Mucosa of descending colon (tissue), 3 donors: ENCODE measurements around the gene RARA. TPM values are rescaled to one million over a fixed set of nuclear protein-coding genes. Genes with fewer than 3 reads are reported as not detected.
"Not testable (repeated sequence)": the region's sequence is repeated elsewhere in the genome, so short reads cannot be mapped to it uniquely, and the experiment has no call there.

Experiments used
- ATAC-seq: fragments of 200-7000 bp; cut with Tn5 transposase; one replicate; pipeline ENCODE4 v1.9.1; 2020; ENCODE audit warnings: mild to moderate bottlenecking, moderate library complexity
- DNase-seq, 3 donors: peaks; one replicate each; pipeline ENCODE4 v3.0.0-alpha.2; 2020
- H3K36me3 ChIP-seq: fragments of 200-600 bp; one replicate; pipeline ENCODE4 v1.8.0; 2021; ENCODE audit warnings: low read depth, mild to moderate bottlenecking
- H3K4me1 ChIP-seq: fragments of 200-600 bp; one replicate; pipeline ENCODE4 v1.8.0; 2021; ENCODE audit warnings: low read depth, mild to moderate bottlenecking
- H3K4me3 ChIP-seq: fragments of 200-600 bp; one replicate; pipeline ENCODE4 v1.8.0; 2021; ENCODE audit warnings: mild to moderate bottlenecking
- H3K9me3 ChIP-seq: fragments of 200-600 bp; one replicate; pipeline ENCODE4 v1.8.0; 2021; ENCODE audit warnings: mild to moderate bottlenecking
- CTCF ChIP-seq: fragments of 200-600 bp; IDR thresholded peaks from one replicate; pipeline ENCODE4 v1.8.0; 2022; ENCODE audit warnings: antibody characterized with exemption, mild to moderate bottlenecking
- intact Hi-C, 2 donors: fragments of 100-400 bp; cut with DNase I in 1 of 2; cut with micrococcal nuclease in 1 of 2; formaldehyde crosslinking; loops; one replicate each; pipeline versions ENCODE4 v1.11.0 to v1.11.1; 2022; cut with DNase I, micrococcal nuclease
- total RNA-seq, 3 donors: library from RNA; stranded (reverse); fragmentation: NEBNext Ultra II Directional in 2 of 3; extraction: Animal tissue kit (Norgen Biotek cat#: 25700) in 2 of 3; gene quantifications; one replicate each; pipeline versions ENCODE4 v1.2.1 to v1.2.4, GENCODE V29; 2021 to 2023
- donor health status: DM: no; HTN: no; CAD: no; lungs with moderate emphysema.
- donor health status: DM: no; HTN: no; CAD: no.
- donor health status: DM: no; HTN: yes; CAD: no.

The RARA gene
- total RNA-seq, 3 donors from 2014 or later = 42.2 to 51.2 (median 49.6) TPM

GRCh38 chr17:40382251-40382650, 73.3 kb downstream of the RARA start:
- no peak for TF ChIP-seq CTCF
- Histone ChIP-seq H3K4me1 (no peaks in the 10 kb centered on the region), H3K4me3 (no peak overlapping the region), H3K36me3 (no peaks in the 10 kb centered on the region), H3K9me3 (no peaks in the 10 kb centered on the region)
- intact Hi-C loops = no loop called here
- DNase-seq (no peak), ATAC-seq (no peak)

- H3K36me3 ChIP-seq, intact Hi-C loops, DNase-seq, ATAC-seq, H3K9me3 ChIP-seq, H3K4me1 ChIP-seq, H3K4me3 ChIP-seq: not testable (repeated sequence)
Observed at GRCh38 chr17:40386555-40386954, 77.6 kb downstream of the RARA start.

GRCh38 chr17:40399185-40399584, 90.2 kb downstream of the RARA start:
- intact Hi-C loops = no loop called here

GRCh38 chr17:40402668-40403067, 93.7 kb downstream of the RARA start:
- no peak for TF ChIP-seq CTCF
- ATAC-seq = no peak
- no peaks in the 10 kb centered on the region for H3K9me3 ChIP-seq
- H3K4me1 ChIP-seq = no peaks in the 10 kb centered on the region
- no peak overlapping the region for H3K4me3 ChIP-seq
- no peak for DNase-seq
- intact Hi-C loops = no loop called here
- H3K36me3 ChIP-seq = no peaks in the 10 kb centered on the region

More at GRCh38 chr17:40399185-40399584, 90.2 kb downstream of the RARA start:
- H3K36me3 ChIP-seq = no peaks in the 10 kb centered on the region
- H3K4me1 ChIP-seq = no peaks in the 10 kb centered on the region
- no peak for DNase-seq
- H3K9me3 ChIP-seq = no peaks in the 10 kb centered on the region
- ATAC-seq = peak; percentile 35
- no peak for TF ChIP-seq CTCF
- no peak overlapping the region for H3K4me3 ChIP-seq

- Histone ChIP-seq H3K4me1 (no peaks in the 10 kb centered on the region), H3K9me3 (no peaks in the 10 kb centered on the region), H3K4me3 (no peak overlapping the region), H3K36me3 (no peaks in the 10 kb centered on the region)
- intact Hi-C loops = no loop called here
- DNase-seq (no peak), ATAC-seq (no peak)
- no peak for TF ChIP-seq CTCF
Observed at GRCh38 chr17:40404003-40404402, 95.0 kb downstream of the RARA start.

Other genes with a start within 250 kb of the RARA start
- 100 to 1,000 TPM in 1 of 3 donors, 10 to 100 TPM in 2; 56.8 to 114 (median 60.0) TPM for gene THRA, start 246.2 kb upstream of the RARA start, total RNA-seq
- gene NR1D1, start 208.6 kb upstream of the RARA start, total RNA-seq = 10 to 100 TPM in 2 of 3 donors, 1 to 10 TPM in 1; 9.3 to 15.0 (median 14.8) TPM
- gene MSL1, start 187.2 kb upstream of the RARA start, total RNA-seq = 10 to 100 TPM; 83.7 to 100.0 (median 85.3) TPM
- 100 to 1,000 TPM in 1 of 3 donors, 10 to 100 TPM in 2; 62.2 to 134 (median 63.0) TPM for gene CASC3, start 168.6 kb upstream of the RARA start, total RNA-seq
- 100 to 1,000 TPM in 2 of 3 donors, 10 to 100 TPM in 1; 76.8 to 177 (median 147) TPM for gene RAPGEFL1, start 131.7 kb upstream of the RARA start, total RNA-seq
- 10 to 100 TPM; 41.4 to 56.2 (median 42.8) TPM for gene WIPF2, start 89.9 kb upstream of the RARA start, total RNA-seq
- 10 to 100 TPM in 1 of 3 donors, 1 to 10 TPM in 2; 4.0 to 14.9 (median 7.4) TPM for gene CDC6, start 21.3 kb upstream of the RARA start, total RNA-seq
- gene GJD3, start 55.6 kb downstream of the RARA start, total RNA-seq = 1 to 10 TPM in 2 of 3 donors, under 1 TPM in 1; 0.81 to 1.4 (median 1.2) TPM
- 10 to 100 TPM in 2 of 3 donors, 1 to 10 TPM in 1; 6.9 to 50.1 (median 11.4) TPM for gene TOP2A, start 108.7 kb downstream of the RARA start, total RNA-seq
- gene IGFBP4, start 134.3 kb downstream of the RARA start, total RNA-seq = 100 to 1,000 TPM; 215 to 459 (median 244) TPM
- 10 to 100 TPM in 1 of 3 donors, 1 to 10 TPM in 2; 3.0 to 13.1 (median 3.3) TPM for gene TNS4, start 192.4 kb downstream of the RARA start, total RNA-seq